Activated CD4-positive, alpha-beta T cell treated with anti-CD3 and anti-CD28 coated beads, Interleukin-2, amount 10 ng/mL, durations not matched to agents 7 days and 5 days (primary cell): ENCODE data around the gene DNAJC19. TPM values are rescaled to one million over a fixed set of nuclear protein-coding genes. Genes with fewer than 3 reads are reported as not detected.
"Not testable (repeated sequence)": the region's sequence is repeated elsewhere in the genome, so short reads cannot be mapped to it uniquely, and the experiment has no call there.

Experiments used
- CTCF ChIA-PET: fragments of 350-600 bp; sonication (Branson Sonifier 250); formaldehyde crosslinking; loops from one replicate; lab custom pipeline; 2021; ENCODE audit warnings: antibody characterized with exemption; lab: Charles Lee
- POLR2A ChIA-PET: fragments of 350-600 bp; sonication (Branson Sonifier 250); formaldehyde crosslinking; loops from one replicate; lab custom pipeline; 2021; ENCODE audit warnings: antibody characterized with exemption; lab: Charles Lee
- DNase-seq: peaks from one replicate; pipeline ENCODE4 v3.0.0-alpha.2; 2020
- H3K27ac Mint-ChIP-seq: one replicate; pipeline ENCODE4 v1.8.0; 2021; ENCODE audit warnings: mild to moderate bottlenecking, moderate library complexity, mixed read lengths
- H3K27me3 Mint-ChIP-seq: one replicate; pipeline ENCODE4 v1.8.0; 2021; ENCODE audit warnings: mixed read lengths
- H3K36me3 Mint-ChIP-seq: one replicate; pipeline ENCODE4 v1.8.0; 2021; ENCODE audit warnings: low read depth, mixed read lengths
- H3K4me1 Mint-ChIP-seq: one replicate; pipeline ENCODE4 v1.8.0; 2021; ENCODE audit warnings: mixed read lengths
- H3K4me3 Mint-ChIP-seq: one replicate; pipeline ENCODE4 v1.8.0; 2021; ENCODE audit warnings: mild to moderate bottlenecking, moderate library complexity, mixed read lengths
- H3K9me3 Mint-ChIP-seq: one replicate; pipeline ENCODE4 v1.8.0; 2021; ENCODE audit warnings: mixed read lengths
- total RNA-seq, 2 experiments: library from RNA; stranded (reverse); gene quantifications; one replicate each; pipeline ENCODE4 v1.2.3, GENCODE V29; 2021

Gene DNAJC19
- total RNA-seq, 2 experiments from 2014 or later = 33.5 to 45.7 TPM

- H3K27ac Mint-ChIP-seq = not testable (repeated sequence)
- peaks cover 26% of the 10 kb centered on the region for H3K4me1 Mint-ChIP-seq
These were observed 3.2 kb downstream of the DNAJC19 start for GRCh38 chr3:180986366-180986765.

GRCh38 chr3:180983136-180983535 lies 6.4 kb downstream of the DNAJC19 start:
- no peak overlapping the region for H3K27ac Mint-ChIP-seq
- CTCF ChIA-PET = no interaction called here

More at GRCh38 chr3:180986366-180986765, 3.2 kb downstream of the DNAJC19 start:
- peaks cover 28% of the 10 kb centered on the region for H3K36me3 Mint-ChIP-seq
- H3K27me3 Mint-ChIP-seq, POLR2A ChIA-PET, DNase-seq, CTCF ChIA-PET, H3K4me3 Mint-ChIP-seq, H3K9me3 Mint-ChIP-seq: not testable (repeated sequence)

GRCh38 chr3:180981912-180982311 lies 7.6 kb downstream of the DNAJC19 start:
- H3K4me3 Mint-ChIP-seq = no peak overlapping the region
- POLR2A ChIA-PET = no interaction called here
- H3K27ac Mint-ChIP-seq = no peak overlapping the region
- peaks cover 35% of the 10 kb centered on the region for H3K36me3 Mint-ChIP-seq
- CTCF ChIA-PET = interaction anchor here (0.6 kb wide), 1 partner anchor 669 kb away, joined by 3 read pairs; no protein-coding TSS in a partner anchor
- DNase-seq = no peak
- no peaks in the 10 kb centered on the region for H3K27me3 Mint-ChIP-seq
- peaks cover 2% of the 10 kb centered on the region for H3K4me1 Mint-ChIP-seq
- H3K9me3 Mint-ChIP-seq = no peaks in the 10 kb centered on the region

More at GRCh38 chr3:180983136-180983535, 6.4 kb downstream of the DNAJC19 start:
- H3K9me3 Mint-ChIP-seq = no peaks in the 10 kb centered on the region
- H3K4me1 Mint-ChIP-seq = peaks cover 12% of the 10 kb centered on the region
- H3K36me3 Mint-ChIP-seq = peaks cover 34% of the 10 kb centered on the region
- POLR2A ChIA-PET = no interaction called here
- no peak overlapping the region for H3K4me3 Mint-ChIP-seq
- no peaks in the 10 kb centered on the region for H3K27me3 Mint-ChIP-seq
- no peak for DNase-seq

- H3K4me1 Mint-ChIP-seq = no peaks in the 10 kb centered on the region
- H3K27me3 Mint-ChIP-seq = no peaks in the 10 kb centered on the region
- ChIA-PET CTCF (interaction anchor here (1.2 kb wide), 1 partner anchor 19 kb away, joined by 3 read pairs; no protein-coding TSS in a partner anchor), POLR2A (no interaction called here)
- no peaks in the 10 kb centered on the region for H3K9me3 Mint-ChIP-seq
- H3K4me3 Mint-ChIP-seq = no peak overlapping the region
- no peak overlapping the region for H3K27ac Mint-ChIP-seq
- peaks cover 38% of the 10 kb centered on the region for H3K36me3 Mint-ChIP-seq
- no peak for DNase-seq
These were observed 8.9 kb downstream of the DNAJC19 start for GRCh38 chr3:180980611-180981010.

- POLR2A ChIA-PET = no interaction called here
These were observed 9.6 kb downstream of the DNAJC19 start for GRCh38 chr3:180979961-180980360.

GRCh38 chr3:180977498-180977897 lies 12.0 kb downstream of the DNAJC19 start:
- peaks cover 42% of the 10 kb centered on the region for H3K36me3 Mint-ChIP-seq
- no peak for DNase-seq
- peaks cover 6% of the 10 kb centered on the region for H3K4me1 Mint-ChIP-seq
- no peak overlapping the region for H3K4me3 Mint-ChIP-seq
- no peaks in the 10 kb centered on the region for H3K27me3 Mint-ChIP-seq
- ChIA-PET CTCF (no interaction called here), POLR2A (no interaction called here)
- no peaks in the 10 kb centered on the region for H3K9me3 Mint-ChIP-seq
- no peak overlapping the region for H3K27ac Mint-ChIP-seq

More at GRCh38 chr3:180979961-180980360, 9.6 kb downstream of the DNAJC19 start:
- no peak overlapping the region for H3K4me3 Mint-ChIP-seq
- no peaks in the 10 kb centered on the region for H3K9me3 Mint-ChIP-seq
- no peak overlapping the region for H3K27ac Mint-ChIP-seq
- CTCF ChIA-PET = no interaction called here
- no peaks in the 10 kb centered on the region for H3K27me3 Mint-ChIP-seq
- H3K4me1 Mint-ChIP-seq = no peaks in the 10 kb centered on the region
- DNase-seq = no peak
- peaks cover 42% of the 10 kb centered on the region for H3K36me3 Mint-ChIP-seq

GRCh38 chr3:180974286-180974685 lies 15.2 kb downstream of the DNAJC19 start:
- H3K36me3 Mint-ChIP-seq = peaks cover 48% of the 10 kb centered on the region
- no peaks in the 10 kb centered on the region for H3K9me3 Mint-ChIP-seq
- no peak for DNase-seq
- peaks cover 9% of the 10 kb centered on the region for H3K4me1 Mint-ChIP-seq
- no peaks in the 10 kb centered on the region for H3K27me3 Mint-ChIP-seq
- CTCF ChIA-PET = interaction anchor here (1.1 kb wide), 1 partner anchor 10 kb away, joined by 4 read pairs; no protein-coding TSS in a partner anchor
- no peak overlapping the region for H3K27ac Mint-ChIP-seq
- POLR2A ChIA-PET = no interaction called here
- no peak overlapping the region for H3K4me3 Mint-ChIP-seq

GRCh38 chr3:180973543-180973942 lies 16.0 kb downstream of the DNAJC19 start:
- no peak overlapping the region for H3K4me3 Mint-ChIP-seq
- H3K27me3 Mint-ChIP-seq = no peaks in the 10 kb centered on the region
- H3K9me3 Mint-ChIP-seq = no peaks in the 10 kb centered on the region
- H3K4me1 Mint-ChIP-seq = peaks cover 9% of the 10 kb centered on the region
- H3K36me3 Mint-ChIP-seq = peaks cover 51% of the 10 kb centered on the region
- no peak overlapping the region for H3K27ac Mint-ChIP-seq
- ChIA-PET POLR2A (no interaction called here), CTCF (no interaction called here)
- no peak for DNase-seq

GRCh38 chr3:180970931-180971330 lies 18.6 kb downstream of the DNAJC19 start:
- ChIA-PET CTCF (no interaction called here), POLR2A (no interaction called here)

GRCh38 chr3:180962530-180962929 lies 27.0 kb downstream of the DNAJC19 start:
- Mint-ChIP-seq H3K27ac (no peak overlapping the region), H3K27me3 (no peaks in the 10 kb centered on the region), H3K4me1 (peaks cover 4% of the 10 kb centered on the region), H3K4me3 (no peak overlapping the region), H3K9me3 (no peaks in the 10 kb centered on the region), H3K36me3 (peaks cover 41% of the 10 kb centered on the region)
- DNase-seq = no peak
- ChIA-PET CTCF (interaction anchor here (0.7 to 1.7 kb wide), 2 partner anchors 13 to 26 kb away, joined by 3 read pairs; no protein-coding TSS in a partner anchor), POLR2A (no interaction called here)

More at GRCh38 chr3:180970931-180971330, 18.6 kb downstream of the DNAJC19 start:
- peaks cover 46% of the 10 kb centered on the region for H3K36me3 Mint-ChIP-seq
- DNase-seq = no peak
- no peaks in the 10 kb centered on the region for H3K9me3 Mint-ChIP-seq
- no peak overlapping the region for H3K4me3 Mint-ChIP-seq
- peaks cover 9% of the 10 kb centered on the region for H3K4me1 Mint-ChIP-seq
- H3K27ac Mint-ChIP-seq = no peak overlapping the region
- no peaks in the 10 kb centered on the region for H3K27me3 Mint-ChIP-seq

GRCh38 chr3:180961552-180961951 lies 28.0 kb downstream of the DNAJC19 start:
- Mint-ChIP-seq H3K27me3 (no peaks in the 10 kb centered on the region), H3K4me1 (peaks cover 4% of the 10 kb centered on the region), H3K27ac (no peak overlapping the region), H3K4me3 (no peak overlapping the region), H3K36me3 (peaks cover 46% of the 10 kb centered on the region), H3K9me3 (no peaks in the 10 kb centered on the region)
- ChIA-PET POLR2A (no interaction called here), CTCF (interaction anchor here (0.6 to 1.7 kb wide), 3 partner anchors 9 to 25 kb away, joined by 3 to 5 read pairs (median 3); no protein-coding TSS in a partner anchor)
- DNase-seq = no peak

- peaks cover 50% of the 10 kb centered on the region for H3K36me3 Mint-ChIP-seq
- CTCF ChIA-PET = interaction anchor here (0.6 to 1.7 kb wide), 3 partner anchors 9 to 25 kb away, joined by 3 to 5 read pairs (median 3); no protein-coding TSS in a partner anchor
- no peaks in the 10 kb centered on the region for H3K9me3 Mint-ChIP-seq
These were observed 28.4 kb downstream of the DNAJC19 start for GRCh38 chr3:180961087-180961486.

GRCh38 chr3:180959691-180960090 lies 29.8 kb downstream of the DNAJC19 start:
- Mint-ChIP-seq H3K27me3 (no peaks in the 10 kb centered on the region), H3K4me3 (no peak overlapping the region), H3K4me1 (peaks cover 9% of the 10 kb centered on the region), H3K9me3 (no peaks in the 10 kb centered on the region), H3K36me3 (peaks cover 60% of the 10 kb centered on the region), H3K27ac (no peak overlapping the region)
- CTCF ChIA-PET = no interaction called here
- no peak for DNase-seq
- POLR2A ChIA-PET = no interaction called here

More at GRCh38 chr3:180961087-180961486, 28.4 kb downstream of the DNAJC19 start:
- Mint-ChIP-seq H3K27ac (no peak overlapping the region), H3K27me3 (no peaks in the 10 kb centered on the region), H3K4me1 (peaks cover 5% of the 10 kb centered on the region), H3K4me3 (no peak overlapping the region)
- POLR2A ChIA-PET = no interaction called here
- DNase-seq = no peak
